Fibroblast of villous mesenchyme (primary cell): Measurements from ENCODE around the gene CPVL. TPM values are rescaled to one million over a fixed set of nuclear protein-coding genes. Genes with fewer than 3 reads are reported as not detected.
"Not testable (repeated sequence)": the region's sequence is repeated elsewhere in the genome, so short reads cannot be mapped to it uniquely, and the experiment has no call there.

Experiments used
- DNase-seq: peaks from one replicate; pipeline ENCODE4 v3.0.0-alpha.2; 2010; ENCODE audit warnings: low read depth
- H3K4me3 ChIP-seq: 2 replicates; pipeline ENCODE4 v1.5.1; 2011; ENCODE audit warnings: low read depth, mild to moderate bottlenecking, low read length
- CTCF ChIP-seq: IDR thresholded peaks from 2 replicates; pipeline ENCODE4 v1.5.1; 2012; ENCODE audit warnings: low read depth, mild to moderate bottlenecking, low read length; ENCODE audit not compliant: insufficient read depth
- total RNA-seq: library from RNA; depleted of rRNA; stranded (reverse); fragments of >200 nt; gene quantifications from 2 replicates; pipeline ENCODE4 v1.2.3, GENCODE V29; 2012

Gene CPVL
- total RNA-seq, 1 donor, result not detected

GRCh38 chr7:29115753-29116152 is 30.6 kb downstream of the CPVL start:
- H3K4me3 ChIP-seq, result no peak overlapping the region
- TF ChIP-seq CTCF, result no peak
- no peak for DNase-seq

DNA sequence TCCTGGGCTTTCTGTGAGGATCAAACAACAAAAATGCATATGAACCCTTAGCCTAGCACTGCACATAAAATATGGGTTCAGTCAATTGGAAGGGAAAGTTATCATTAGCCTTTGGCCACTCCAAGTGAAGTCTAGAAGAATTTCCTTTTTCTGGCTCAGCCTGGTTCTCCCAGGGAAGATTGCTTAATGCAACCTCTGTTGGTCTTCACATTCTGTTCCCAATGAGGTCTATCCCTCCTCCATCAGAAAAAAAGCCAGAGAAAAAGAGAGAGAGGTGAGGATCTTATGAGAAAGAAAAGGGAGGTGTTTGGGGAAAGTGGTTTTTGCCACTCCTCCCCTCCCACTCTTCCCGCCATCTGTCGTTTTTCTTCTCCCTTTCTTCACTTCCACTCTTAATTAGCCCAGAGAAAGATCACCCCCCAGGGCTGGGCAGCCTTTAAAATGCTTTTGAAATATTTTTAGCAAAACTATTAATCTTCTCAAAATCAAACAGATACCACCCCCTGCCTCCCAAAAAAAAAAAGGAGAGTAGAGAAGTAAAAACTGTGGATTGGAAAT is 31.1 kb downstream of the CPVL start:
- DNase-seq, result no peak
- H3K4me3 ChIP-seq, result no peak overlapping the region
- no peak for TF ChIP-seq CTCF

DNA sequence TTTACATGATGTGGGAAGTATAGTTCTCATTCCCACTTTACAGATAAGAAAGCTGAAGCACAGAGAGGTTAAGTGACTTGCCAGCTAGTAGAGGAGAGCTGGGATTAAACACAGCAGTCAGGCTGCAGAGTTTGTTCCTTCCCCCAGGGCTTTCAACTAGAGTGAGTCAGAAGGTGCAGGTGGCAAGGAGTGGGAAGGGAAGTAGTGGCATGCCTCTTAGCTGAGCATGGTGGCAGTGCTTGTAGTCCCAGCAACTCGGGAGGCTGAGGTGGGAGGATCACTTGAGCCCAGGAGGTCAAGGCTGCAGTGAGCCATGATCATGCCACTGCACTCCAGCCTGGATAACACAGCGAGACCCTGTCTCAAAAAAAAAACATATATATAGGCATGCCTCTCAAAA is 32.1 kb downstream of the CPVL start:
- H3K4me3 ChIP-seq, DNase-seq: not testable (repeated sequence)

DNA sequence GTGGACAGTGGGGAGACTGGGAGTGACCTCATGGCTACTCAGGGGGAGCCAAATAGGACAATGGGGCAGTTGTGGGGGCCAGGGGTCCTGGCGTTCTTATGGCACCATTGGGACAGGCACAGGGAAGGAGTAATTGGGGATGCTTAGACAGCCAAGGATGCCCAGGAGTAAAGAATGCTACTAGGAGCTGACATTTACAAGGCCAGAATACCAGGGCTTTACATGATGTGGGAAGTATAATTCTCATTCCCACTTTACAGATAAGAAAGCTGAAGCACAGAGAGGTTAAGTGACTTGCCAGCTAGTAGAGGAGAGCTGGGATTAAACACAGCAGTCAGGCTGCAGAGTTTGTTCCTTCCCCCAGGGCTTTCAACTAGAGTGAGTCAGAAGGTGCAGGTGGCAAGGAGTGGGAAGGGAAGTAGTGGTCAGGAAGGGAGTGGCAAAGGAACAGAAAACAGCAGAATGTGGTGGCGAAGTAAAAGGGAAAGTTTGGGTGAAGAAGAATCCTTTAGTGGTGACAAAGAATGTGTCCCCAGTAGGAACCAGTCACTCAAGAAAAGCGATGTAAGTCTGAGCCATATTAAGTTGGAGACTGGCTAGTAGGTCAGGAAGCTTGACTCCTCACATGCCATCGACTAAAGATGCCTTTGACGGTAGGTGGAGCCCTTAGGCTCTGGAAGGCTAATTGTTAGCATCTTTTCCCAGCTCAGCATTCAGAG is 32.8 kb downstream of the CPVL start:
- no peak for DNase-seq
- H3K4me3 ChIP-seq, result no peak overlapping the region
- TF ChIP-seq CTCF, result no peak

DNA sequence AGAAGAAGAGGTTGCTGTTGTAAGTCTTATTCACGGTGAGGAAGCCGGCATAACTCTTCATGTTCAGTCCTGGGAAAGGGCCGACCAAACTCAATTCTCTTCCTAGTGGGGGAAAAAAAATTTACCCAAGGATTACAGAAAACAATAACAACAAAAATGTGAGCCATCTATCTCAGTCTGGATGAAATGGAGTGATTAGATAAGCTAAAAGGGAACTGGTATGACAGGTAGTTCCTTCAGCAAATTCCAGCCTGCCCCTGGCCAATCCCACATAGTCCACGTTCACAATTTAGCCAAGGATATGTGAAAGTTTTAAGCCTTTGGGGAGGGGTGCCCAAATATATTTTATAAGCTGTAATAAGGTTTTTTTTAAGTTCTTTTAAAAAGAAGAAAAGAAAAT is 33.6 kb downstream of the CPVL start:
- no peak for TF ChIP-seq CTCF
- no peak overlapping the region for H3K4me3 ChIP-seq

GRCh38 chr7:29109899-29110298 is 36.4 kb downstream of the CPVL start:
- TF ChIP-seq CTCF, result no peak
- no peak overlapping the region for H3K4me3 ChIP-seq
- DNase-seq, result no peak

More for the DNA sequence above, 33.6 kb downstream of the CPVL start:
- no peak for DNase-seq

DNA sequence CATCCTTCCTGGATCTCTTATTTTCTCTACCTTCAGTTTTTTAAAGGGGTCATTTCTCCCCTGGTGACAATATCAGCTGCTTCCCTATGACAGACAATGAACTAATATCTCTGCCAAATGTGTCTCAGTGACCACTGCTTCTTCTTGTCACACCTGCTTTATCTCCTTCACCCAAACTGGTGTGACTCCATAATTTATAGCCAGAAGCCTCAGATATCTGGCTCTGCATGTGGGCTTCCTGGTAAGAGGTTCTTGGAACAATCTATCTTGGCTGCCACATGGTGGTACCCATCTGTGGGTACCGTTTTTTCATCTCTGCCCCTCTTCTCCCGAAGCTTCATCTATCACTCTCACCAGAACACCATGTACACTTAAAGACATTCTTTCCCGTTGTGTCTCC is 37.0 kb downstream of the CPVL start:
- no peak for DNase-seq

More for the DNA sequence above, 37.0 kb downstream of the CPVL start:
- no peak overlapping the region for H3K4me3 ChIP-seq
- no peak for TF ChIP-seq CTCF
